ENCODE results near the gene SLCO2B1. TPM values are rescaled to one million over a fixed set of nuclear protein-coding genes. Genes with fewer than 3 reads are reported as not detected.

SLCO2B1 gene
- total RNA-seq, 1 donor from 2014 or later: 9.8 TPM

GRCh38 chr11:75248924-75249256, 98.0 kb downstream of the SLCO2B1 start:
- no peak for DNase-seq

- no peak for DNase-seq
Observed at GRCh38 chr11:75249704-75250103, 98.8 kb downstream of the SLCO2B1 start.

DNA sequence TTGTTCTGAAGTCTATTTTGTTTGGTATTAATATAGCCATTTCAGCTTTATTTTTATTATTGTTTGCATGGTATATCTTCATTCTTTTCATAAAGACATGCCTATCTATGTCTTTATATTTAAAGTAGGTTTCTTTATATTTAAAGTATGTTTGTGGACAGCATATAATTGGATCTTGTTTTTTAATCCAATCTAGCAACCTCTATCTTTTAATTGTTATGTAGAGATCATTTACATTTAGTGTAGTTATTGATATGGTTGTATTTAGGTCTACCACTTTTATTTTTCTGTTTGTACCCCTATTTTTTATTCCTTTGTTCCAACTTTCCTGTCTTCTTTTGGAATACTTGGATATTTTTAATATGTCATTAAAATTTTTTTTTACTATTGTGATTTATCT, 103.4 kb downstream of the SLCO2B1 start:
- no peak for DNase-seq

Other genes starting within 250 kb of the SLCO2B1 start
- gene XRRA1, start 202.0 kb upstream of the SLCO2B1 start, total RNA-seq: 8.0 TPM
- 20.6 TPM for gene SPCS2, start 201.8 kb upstream of the SLCO2B1 start, total RNA-seq
- 10.5 TPM for gene NEU3, start 162.2 kb upstream of the SLCO2B1 start, total RNA-seq
- gene OR2AT4, start 54.2 kb upstream of the SLCO2B1 start, total RNA-seq: not detected
- gene TPBGL, start 89.7 kb downstream of the SLCO2B1 start, total RNA-seq: not detected
- 22.5 TPM for gene ARRB1, start 200.6 kb downstream of the SLCO2B1 start, total RNA-seq
- gene RPS3, start 248.4 kb downstream of the SLCO2B1 start, total RNA-seq: 1,432 TPM

Measured in skin of body (tissue), 2 donors.